A549 (cell line): ENCODE measurements around the gene GNG8. TPM values are rescaled to one million over a fixed set of nuclear protein-coding genes. Genes with fewer than 3 reads are reported as not detected.

Experiments
- ATAC-seq, 2 experiments: fragments of 200-7000 bp in 1 of 2; fragments of >200 bp in 1 of 2; cut with Nextera tagmentation in 1 of 2; cut with Tn5 transposase in 1 of 2; 3 replicates each; pipeline versions ENCODE4 v1.8.0 to v1.9.1; 2018 to 2020; ENCODE audit warnings: mild to moderate bottlenecking in 1 of 2, moderate library complexity in 1 of 2
- CTCF ChIA-PET: fragments of 300-600 bp; sonication (Branson Sonifier 250); formaldehyde crosslinking; extraction: SDS; loops from one replicate; lab custom pipeline; 2021; ENCODE audit warnings: antibody characterized with exemption, inconsistent platforms; lab: Yijun Ruan, JAX
- POLR2A ChIA-PET: fragments of 350-600 bp; formaldehyde crosslinking; extraction: SDS; loops from one replicate; lab custom pipeline; 2021; ENCODE audit warnings: antibody characterized with exemption, inconsistent platforms; lab: Yijun Ruan, JAX
- DNase-seq, 2 experiments: peaks; one replicate each; pipeline versions ENCODE4 v3.0.0 to v3.0.0-alpha.2; 2011 to 2016; ENCODE audit warnings: low read depth in 1 of 2, low spot score in 1 of 2
- FAIRE-seq: peaks from 2 replicates; lab custom pipeline; 2011; peaks lifted over from hg19 to GRCh38; lab: Jason Lieb, UNC
- H3K27ac ChIP-seq, 2 experiments: fragments of >200 bp; sonication (Bioruptor Twin); formaldehyde crosslinking; 3 replicates each; pipeline ENCODE4 v1.5.1; 2016 to 2017
- H3K4me1 ChIP-seq: fragments of >200 bp; sonication (Bioruptor Twin); formaldehyde crosslinking; 3 replicates; pipeline ENCODE4 v1.6.1; 2016
- H3K4me2 ChIP-seq: fragments of >200 bp; sonication (Bioruptor Twin); formaldehyde crosslinking; 3 replicates; pipeline ENCODE4 v1.6.1; 2016
- H3K4me3 ChIP-seq: fragments of >200 bp; sonication (Bioruptor Twin); formaldehyde crosslinking; 3 replicates; pipeline ENCODE4 v1.5.1; 2016
- H3K9me3 ChIP-seq: fragments of >200 bp; sonication (Bioruptor Twin); formaldehyde crosslinking; 3 replicates; pipeline ENCODE4 v1.6.1; 2016
- CBX2 ChIP-seq: fragments of 200-600 bp; sonication (generic); IDR thresholded peaks from 2 replicates; pipeline ENCODE4 v1.6.1; 2016; ENCODE audit warnings: low read depth, mild to moderate bottlenecking, borderline replicate concordance
- CHD4 ChIP-seq: fragments of 200-600 bp; sonication (generic); IDR thresholded peaks from 2 replicates; pipeline ENCODE4 v1.6.1; 2016; ENCODE audit warnings: antibody characterized with exemption, mild to moderate bottlenecking, borderline replicate concordance
- FOSB ChIP-seq: fragments of 250-450 bp; sonication (Bioruptor Pico); IDR thresholded peaks from 2 replicates; pipeline ENCODE4 v1.5.0; 2020; ENCODE audit warnings: mild to moderate bottlenecking, moderate library complexity
- FOSL2 ChIP-seq, 2 experiments: fragments of 450-650 bp in 1 of 2; fragments of >200 bp in 1 of 2; sonication (Bioruptor Twin) in 1 of 2; formaldehyde crosslinking; IDR thresholded peaks; 2 replicates each; pipeline versions ENCODE4 v1.5.0 to v1.6.1; 2016 to 2020; ENCODE audit warnings: mild to moderate bottlenecking in 1 of 2, moderate library complexity in 1 of 2
- GATA3 ChIP-seq: IDR thresholded peaks from 2 replicates; pipeline ENCODE4 v1.6.1; 2012; ENCODE audit warnings: borderline replicate concordance
- HOXB5 ChIP-seq: fragments of 250-450 bp; sonication (Bioruptor Pico); IDR thresholded peaks from 2 replicates; pipeline ENCODE4 v1.5.0; 2020; ENCODE audit warnings: mild to moderate bottlenecking, moderate library complexity
- NFE2L2 ChIP-seq: fragments of 150-350 bp; conservative IDR thresholded peaks from 2 replicates; pipeline ENCODE4 v1.6.1; 2014; ENCODE audit warnings: low read length
- NPAS2 ChIP-seq: fragments of 250-450 bp; sonication (Bioruptor Pico); IDR thresholded peaks from 2 replicates; pipeline ENCODE4 v1.8.0; 2022; ENCODE audit warnings: mild to moderate bottlenecking, moderate library complexity, borderline replicate concordance
- POLR2AphosphoS2 ChIP-seq: conservative IDR thresholded peaks from 2 replicates; pipeline ENCODE4 v1.6.1; 2012; ENCODE audit warnings: low read length, improper control_type of control experiment, inconsistent platforms
- RARB ChIP-seq: fragments of 250-450 bp; sonication (Bioruptor Pico); IDR thresholded peaks from 2 replicates; pipeline ENCODE4 v1.8.0; 2021; ENCODE audit warnings: mild to moderate bottlenecking, moderate library complexity
- RFX5 ChIP-seq: fragments of 450-650 bp; IDR thresholded peaks from 2 replicates; pipeline ENCODE4 v1.7.1; 2014; ENCODE audit warnings: antibody characterized with exemption, mild to moderate bottlenecking, moderate library complexity
- ZSCAN20 ChIP-seq: fragments of 250-450 bp; sonication (Bioruptor Pico); IDR thresholded peaks from 2 replicates; pipeline ENCODE4 v1.8.0; 2022; ENCODE audit warnings: mild to moderate bottlenecking, moderate library complexity
- WGBS: methylation state at CpG from one replicate; pipeline ENCODE4 v1.1.6; 2017; ENCODE audit errors: missing lambda C conversion rate; 5-methylcytosine and 5-hydroxymethylcytosine counted together
- polyA minus RNA-seq: library from RNA; depleted of rRNA, polyadenylated mRNA; stranded (reverse); fragments of >200 nt; gene quantifications from 2 replicates; pipeline ENCODE4 v1.2.3, GENCODE V29; 2011; rRNA and poly(A)+ RNA removed
- polyA plus RNA-seq, 4 experiments: library from polyadenylated mRNA; depleted of rRNA in 3 of 4; stranded (reverse); fragments of >200 nt; fragmentation: RNase III in 1 of 4; extraction: RNeasy Plus Mini Kit Qiagen cat#74134 plus additional on column Dnase treatment in 1 of 4; gene quantifications; 2 replicates in 3 of 4; 3 replicates in 1 of 4; pipeline ENCODE4 v1.2.3, GENCODE V29; 2011 to 2017
- TF ChIP-seq, protein P1 (sequence below): fragments of 150-350 bp; IDR thresholded peaks from 2 replicates; pipeline ENCODE4 v1.6.1; 2014; ENCODE audit warnings: low read depth, mild to moderate bottlenecking, low read length
- TF ChIP-seq, protein P2 (sequence below): fragments of 200-600 bp; sonication (generic); IDR thresholded peaks from 2 replicates; pipeline ENCODE4 v1.6.1; 2016; ENCODE audit warnings: antibody characterized with exemption, mild to moderate bottlenecking, moderate library complexity
- TF ChIP-seq, protein P3 (sequence below): fragments of >200 bp; sonication (Bioruptor Twin); formaldehyde crosslinking; IDR thresholded peaks from 2 replicates; pipeline ENCODE4 v1.6.1; 2016

The GNG8 gene
- polyA plus RNA-seq (2011; rRNA removed) (not detected in 2 replicates), polyA plus RNA-seq (2017; fragmentation: RNase III; extraction: RNeasy Plus Mini Kit Qiagen cat#74134 plus additional on column Dnase treatment) (not detected in 3 replicates), polyA minus RNA-seq (not detected in 2 replicates)
- not detected in 2 replicates for polyA plus RNA-seq (2012; cell fraction: cytosol; rRNA removed)
- polyA plus RNA-seq (2012; cell fraction: nucleus; rRNA removed): not detected in 2 replicates

DNA sequence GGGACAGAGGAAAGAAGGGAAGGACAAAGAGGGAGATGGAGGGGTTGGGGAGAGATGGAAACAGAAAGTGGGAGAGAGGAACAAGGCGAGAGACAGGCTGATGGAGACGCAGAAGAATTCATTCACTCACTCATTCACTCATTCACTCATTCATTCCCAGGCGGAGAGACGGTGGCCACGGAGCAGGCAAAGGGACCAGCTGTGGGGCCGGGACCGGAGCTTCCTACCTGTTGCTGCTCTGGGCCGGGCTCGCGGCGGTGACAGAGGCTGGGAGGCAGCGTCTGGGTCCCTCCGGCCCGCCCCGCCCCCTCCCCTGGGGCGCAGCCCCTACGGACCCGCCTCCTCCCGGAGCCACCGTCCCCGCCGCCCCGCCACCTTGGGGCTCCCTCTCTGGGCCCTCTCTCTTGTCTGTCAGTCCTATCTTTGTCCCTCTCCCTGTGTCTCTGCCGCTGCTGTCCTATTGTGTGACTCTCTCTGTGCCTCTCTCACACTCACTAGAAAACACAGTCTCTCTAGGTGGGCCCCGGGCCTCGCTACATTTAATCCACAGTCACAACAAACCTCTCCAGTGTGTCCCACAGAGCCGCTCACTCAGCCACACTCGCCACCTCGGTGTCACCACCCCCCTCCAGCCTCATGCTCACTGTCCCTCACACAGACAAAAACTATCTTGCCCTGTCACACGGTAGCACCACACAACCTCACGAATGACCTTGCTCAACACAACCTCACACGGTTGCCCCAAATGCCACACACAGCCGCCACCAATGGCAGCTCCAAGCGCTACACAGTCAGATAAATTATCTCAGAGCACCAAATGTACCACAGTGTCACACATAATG lies at the start of gene GNG8:
TSS of gene GNG8 (minus strand) at position 283 of the 842 bp plus-strand sequence. CDS start 1,520 bp downstream, outside the sequence.
- no peak for TF ChIP-seq ZSCAN20 (CRISPR knock-in tag)
- WGBS: 46% methylated on average over 22 of the region's 34 CpGs
- no peak for ATAC-seq
- DNase-seq: no peak
- ChIA-PET CTCF (interaction anchor here (0.7 to 28.7 kb wide), 8 partner anchors 9 to 131 kb away, joined by 3 to 737 read pairs (median 6); partner anchors contain the start of genes CALM3 and DACT3), POLR2A (no interaction called here)
- Histone ChIP-seq H3K9me3 (no peaks in the 10 kb centered on the region), H3K27ac (peak within 1 kb of the TSS in 1 of 2 experiments; percentile 69; a peak in 1 of 6 replicates), H3K4me2 (peak within 1 kb of the TSS; percentile 100), H3K4me1 (peaks cover 25% of the 10 kb centered on the region), H3K4me3 (peak within 1 kb of the TSS; percentile 53; the same call in 1 of the 3 replicates)
- FAIRE-seq: no peak

DNA sequence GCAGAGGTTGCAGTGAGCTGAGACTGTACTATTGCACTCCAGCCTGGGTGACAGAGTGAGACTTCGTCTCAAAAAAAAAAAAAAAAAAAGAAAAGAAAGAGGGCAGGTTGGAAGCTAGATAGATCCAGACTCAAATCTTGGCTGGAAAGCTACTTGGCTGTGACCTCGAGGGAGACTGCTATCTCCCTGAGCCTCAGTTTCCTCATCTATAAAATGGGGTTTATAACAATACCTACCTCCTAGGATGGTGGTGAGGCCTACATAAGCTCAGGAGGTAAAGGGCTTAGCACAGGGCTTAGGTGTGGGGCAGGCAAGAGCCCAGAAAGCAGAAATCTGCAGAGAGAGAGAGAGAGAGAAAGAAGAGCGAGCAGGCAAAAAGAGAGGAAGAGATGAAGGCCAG lies 49.2 kb upstream of the GNG8 start:
- no peak overlapping the region for H3K4me2 ChIP-seq
- 62% methylated on average over 3 of the region's 3 CpGs for WGBS
- H3K9me3 ChIP-seq: no peaks in the 10 kb centered on the region
- FAIRE-seq: no peak
- TF ChIP-seq, protein P1, sequence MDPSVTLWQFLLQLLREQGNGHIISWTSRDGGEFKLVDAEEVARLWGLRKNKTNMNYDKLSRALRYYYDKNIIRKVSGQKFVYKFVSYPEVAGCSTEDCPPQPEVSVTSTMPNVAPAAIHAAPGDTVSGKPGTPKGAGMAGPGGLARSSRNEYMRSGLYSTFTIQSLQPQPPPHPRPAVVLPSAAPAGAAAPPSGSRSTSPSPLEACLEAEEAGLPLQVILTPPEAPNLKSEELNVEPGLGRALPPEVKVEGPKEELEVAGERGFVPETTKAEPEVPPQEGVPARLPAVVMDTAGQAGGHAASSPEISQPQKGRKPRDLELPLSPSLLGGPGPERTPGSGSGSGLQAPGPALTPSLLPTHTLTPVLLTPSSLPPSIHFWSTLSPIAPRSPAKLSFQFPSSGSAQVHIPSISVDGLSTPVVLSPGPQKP: no peak
- TF ChIP-seq FOSB (no peak), HOXB5 (CRISPR knock-in tag) (no peak), RFX5 (no peak), POLR2AphosphoS2 (no peak), NFE2L2 (no peak), FOSL2 (IDR thresholded peaks at IDR 0.05) (no peak), FOSL2 (CRISPR knock-in tag; IDR thresholded peaks at IDR 0.05) (no peak), CBX2 (no peak), RARB (CRISPR knock-in tag) (no peak), NPAS2 (CRISPR knock-in tag) (no peak), ZSCAN20 (CRISPR knock-in tag) (no peak)
- TF ChIP-seq, protein P2, sequence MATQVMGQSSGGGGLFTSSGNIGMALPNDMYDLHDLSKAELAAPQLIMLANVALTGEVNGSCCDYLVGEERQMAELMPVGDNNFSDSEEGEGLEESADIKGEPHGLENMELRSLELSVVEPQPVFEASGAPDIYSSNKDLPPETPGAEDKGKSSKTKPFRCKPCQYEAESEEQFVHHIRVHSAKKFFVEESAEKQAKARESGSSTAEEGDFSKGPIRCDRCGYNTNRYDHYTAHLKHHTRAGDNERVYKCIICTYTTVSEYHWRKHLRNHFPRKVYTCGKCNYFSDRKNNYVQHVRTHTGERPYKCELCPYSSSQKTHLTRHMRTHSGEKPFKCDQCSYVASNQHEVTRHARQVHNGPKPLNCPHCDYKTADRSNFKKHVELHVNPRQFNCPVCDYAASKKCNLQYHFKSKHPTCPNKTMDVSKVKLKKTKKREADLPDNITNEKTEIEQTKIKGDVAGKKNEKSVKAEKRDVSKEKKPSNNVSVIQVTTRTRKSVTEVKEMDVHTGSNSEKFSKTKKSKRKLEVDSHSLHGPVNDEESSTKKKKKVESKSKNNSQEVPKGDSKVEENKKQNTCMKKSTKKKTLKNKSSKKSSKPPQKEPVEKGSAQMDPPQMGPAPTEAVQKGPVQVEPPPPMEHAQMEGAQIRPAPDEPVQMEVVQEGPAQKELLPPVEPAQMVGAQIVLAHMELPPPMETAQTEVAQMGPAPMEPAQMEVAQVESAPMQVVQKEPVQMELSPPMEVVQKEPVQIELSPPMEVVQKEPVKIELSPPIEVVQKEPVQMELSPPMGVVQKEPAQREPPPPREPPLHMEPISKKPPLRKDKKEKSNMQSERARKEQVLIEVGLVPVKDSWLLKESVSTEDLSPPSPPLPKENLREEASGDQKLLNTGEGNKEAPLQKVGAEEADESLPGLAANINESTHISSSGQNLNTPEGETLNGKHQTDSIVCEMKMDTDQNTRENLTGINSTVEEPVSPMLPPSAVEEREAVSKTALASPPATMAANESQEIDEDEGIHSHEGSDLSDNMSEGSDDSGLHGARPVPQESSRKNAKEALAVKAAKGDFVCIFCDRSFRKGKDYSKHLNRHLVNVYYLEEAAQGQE: no peak
- no peak overlapping the region for H3K27ac ChIP-seq
- no peaks in the 10 kb centered on the region for H3K4me1 ChIP-seq
- ATAC-seq: no peak
- POLR2A ChIA-PET: no interaction called here
- DNase-seq: no peak
- H3K4me3 ChIP-seq: no peak overlapping the region
- CTCF ChIA-PET: interaction anchor here (0.8 to 6.8 kb wide), 8 partner anchors 10 to 85 kb away, joined by 3 to 48 read pairs (median 4); partner anchors contain the start of gene DACT3

DNA sequence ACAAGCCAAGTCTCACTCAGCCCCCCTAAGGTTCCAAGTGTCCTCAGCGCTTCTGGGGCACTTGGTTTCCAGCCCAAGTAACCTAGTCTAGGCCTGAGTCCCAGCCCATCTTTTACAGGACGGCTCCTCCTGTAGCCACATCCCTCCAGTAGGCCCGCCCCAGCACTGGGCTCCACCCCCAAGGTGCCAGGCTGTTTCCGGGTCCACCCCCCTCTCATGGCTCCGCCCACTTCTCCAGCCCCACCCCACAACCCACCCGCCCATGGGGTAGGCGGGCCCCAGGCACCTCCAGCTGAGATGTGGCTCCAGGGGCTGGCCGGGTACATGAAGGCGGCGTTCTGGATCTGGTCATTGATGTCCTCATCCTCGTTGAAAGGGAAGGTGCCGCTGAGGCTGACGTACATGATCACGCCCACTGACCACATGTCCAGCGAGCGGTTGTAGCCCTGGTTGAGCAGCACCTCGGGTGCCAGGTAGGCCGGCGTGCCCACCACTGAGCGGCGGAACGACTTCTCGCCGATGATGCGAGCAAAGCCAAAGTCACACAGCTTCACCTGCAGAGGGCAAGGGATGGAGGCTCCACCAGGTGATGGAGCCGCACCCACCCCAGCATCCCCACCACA lies 42.2 kb upstream of the GNG8 start:
- Histone ChIP-seq H3K4me3 (no peak overlapping the region), H3K4me2 (no peak overlapping the region), H3K4me1 (no peaks in the 10 kb centered on the region), H3K9me3 (no peaks in the 10 kb centered on the region), H3K27ac (no peak overlapping the region)
- peak; percentile 64 for DNase-seq
- WGBS: 93% methylated on average over 20 of the region's 26 CpGs
- peak; percentile 64 to 84 for ATAC-seq
- TF ChIP-seq FOSB: no peak
- no peak for TF ChIP-seq RARB (CRISPR knock-in tag)
- TF ChIP-seq CHD4: no peak
- TF ChIP-seq GATA3: no peak
- TF ChIP-seq, protein P3, sequence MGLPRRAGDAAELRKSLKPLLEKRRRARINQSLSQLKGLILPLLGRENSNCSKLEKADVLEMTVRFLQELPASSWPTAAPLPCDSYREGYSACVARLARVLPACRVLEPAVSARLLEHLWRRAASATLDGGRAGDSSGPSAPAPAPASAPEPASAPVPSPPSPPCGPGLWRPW: no peak
- POLR2A ChIA-PET: no interaction called here
- FAIRE-seq: no peak
- CTCF ChIA-PET: interaction anchor here (1.1 to 7.8 kb wide), 5 partner anchors 16 to 148 kb away, joined by 3 to 100 read pairs (median 12); partner anchors contain the start of gene DACT3
